Measurements from ENCODE around the gene PHLDA3.
A peak's percentile ranks its signal among the peaks of the same experiment; 100 is the strongest.
"Not testable (repeated sequence)": the region's sequence is repeated elsewhere in the genome, so short reads cannot be mapped to it uniquely, and the experiment has no call there.

Gene PHLDA3

GRCh38 chr1:201482755-201483154, 13.8 kb upstream of the PHLDA3 start:
- H3K9me3 ChIP-seq (ENCODE audit: control insufficient read depth in 1 of 2, low read length in 2 of 2): no peaks in the 10 kb centered on the region
- peaks cover 4 to 38% of the 10 kb centered on the region in 2 donors for H3K4me1 ChIP-seq (ENCODE audit: control insufficient read depth in 1 of 2, insufficient read depth in 2 of 2, low read length in 2 of 2)
- peak overlapping the region; percentile 56 for H3K27ac ChIP-seq (ENCODE audit: low read length)
- no peak overlapping the region for H3K4me3 ChIP-seq (ENCODE audit: low read depth in 1 of 2, low read length in 2 of 2)
- H3K36me3 ChIP-seq (ENCODE audit: control insufficient read depth in 1 of 2, insufficient read depth in 2 of 2, low read length in 2 of 2): peaks cover 35 to 38% of the 10 kb centered on the region in 2 donors
- H3K27me3 ChIP-seq (ENCODE audit: low read depth, low read length): no peaks in the 10 kb centered on the region

GRCh38 chr1:201481761-201482493, 12.9 kb upstream of the PHLDA3 start:
- H3K36me3 ChIP-seq (ENCODE audit: control insufficient read depth in 1 of 2, insufficient read depth in 2 of 2, low read length in 2 of 2): peaks cover 32 to 33% of the 10 kb centered on the region in 2 donors
- peak overlapping the region; percentile 28 to 50 for H3K4me3 ChIP-seq (ENCODE audit: low read depth in 1 of 2, low read length in 2 of 2)
- no peaks in the 10 kb centered on the region for H3K27me3 ChIP-seq (ENCODE audit: low read depth, low read length)
- H3K9me3 ChIP-seq (ENCODE audit: control insufficient read depth in 1 of 2, low read length in 2 of 2): no peaks in the 10 kb centered on the region
- peaks cover 4 to 29% of the 10 kb centered on the region in 2 donors for H3K4me1 ChIP-seq (ENCODE audit: control insufficient read depth in 1 of 2, insufficient read depth in 2 of 2, low read length in 2 of 2)
- H3K27ac ChIP-seq (ENCODE audit: low read length): peak overlapping the region; percentile 56

GRCh38 chr1:201481004-201481380, 12.0 kb upstream of the PHLDA3 start:
- peaks cover 26% of the 10 kb centered on the region in 2 donors for H3K36me3 ChIP-seq (ENCODE audit: control insufficient read depth in 1 of 2, insufficient read depth in 2 of 2, low read length in 2 of 2)
- no peaks in the 10 kb centered on the region for H3K9me3 ChIP-seq (ENCODE audit: control insufficient read depth in 1 of 2, low read length in 2 of 2)
- H3K4me3 ChIP-seq (ENCODE audit: low read depth in 1 of 2, low read length in 2 of 2): peak overlapping the region; percentile 31 to 50
- H3K4me1 ChIP-seq (ENCODE audit: control insufficient read depth in 1 of 2, insufficient read depth in 2 of 2, low read length in 2 of 2): peaks cover 0 to 20% of the 10 kb centered on the region in 2 donors
- H3K27me3 ChIP-seq (ENCODE audit: low read depth, low read length): no peaks in the 10 kb centered on the region
- H3K27ac ChIP-seq (ENCODE audit: low read length): peak overlapping the region; percentile 41

GRCh38 chr1:201480231-201481003, 11.4 kb upstream of the PHLDA3 start:
- peaks cover 20% of the 10 kb centered on the region in 2 donors for H3K36me3 ChIP-seq (ENCODE audit: control insufficient read depth in 1 of 2, insufficient read depth in 2 of 2, low read length in 2 of 2)
- no peaks in the 10 kb centered on the region for H3K27me3 ChIP-seq (ENCODE audit: low read depth, low read length)
- peak overlapping the region; percentile 67 for H3K27ac ChIP-seq (ENCODE audit: low read length)
- no peaks in the 10 kb centered on the region for H3K9me3 ChIP-seq (ENCODE audit: control insufficient read depth in 1 of 2, low read length in 2 of 2)
- H3K4me1 ChIP-seq (ENCODE audit: control insufficient read depth in 1 of 2, insufficient read depth in 2 of 2, low read length in 2 of 2): peaks cover 0 to 15% of the 10 kb centered on the region in 2 donors
- peak overlapping the region; percentile 31 to 50 for H3K4me3 ChIP-seq (ENCODE audit: low read depth in 1 of 2, low read length in 2 of 2)

GRCh38 chr1:201479201-201479730, 10.3 kb upstream of the PHLDA3 start:
- H3K36me3 ChIP-seq (ENCODE audit: control insufficient read depth in 1 of 2, insufficient read depth in 2 of 2, low read length in 2 of 2): peaks cover 9 to 10% of the 10 kb centered on the region in 2 donors
- H3K27ac ChIP-seq (ENCODE audit: low read length): no peak overlapping the region
- no peaks in the 10 kb centered on the region for H3K9me3 ChIP-seq (ENCODE audit: control insufficient read depth in 1 of 2, low read length in 2 of 2)
- no peak overlapping the region for H3K4me3 ChIP-seq (ENCODE audit: low read depth in 1 of 2, low read length in 2 of 2)
- H3K4me1 ChIP-seq (ENCODE audit: control insufficient read depth in 1 of 2, insufficient read depth in 2 of 2, low read length in 2 of 2): peaks cover 0 to 15% of the 10 kb centered on the region in 2 donors
- H3K27me3 ChIP-seq (ENCODE audit: low read depth, low read length): no peaks in the 10 kb centered on the region

- not testable (repeated sequence) for H3K27ac ChIP-seq (ENCODE audit: low read length); H3K27me3 ChIP-seq (ENCODE audit: low read depth, low read length); H3K36me3 ChIP-seq (ENCODE audit: control insufficient read depth in 1 of 2, insufficient read depth in 2 of 2, low read length in 2 of 2); H3K4me3 ChIP-seq (ENCODE audit: low read depth in 1 of 2, low read length in 2 of 2); H3K9me3 ChIP-seq (ENCODE audit: control insufficient read depth in 1 of 2, low read length in 2 of 2)
- H3K4me1 ChIP-seq (ENCODE audit: control insufficient read depth in 1 of 2, insufficient read depth in 2 of 2, low read length in 2 of 2): peaks cover 0 to 15% of the 10 kb centered on the region in 2 donors
These were observed 9.7 kb upstream of the PHLDA3 start for GRCh38 chr1:201478666-201479065.

- Histone ChIP-seq H3K4me3 (ENCODE audit: low read depth in 1 of 2, low read length in 2 of 2) (no peak overlapping the region), H3K36me3 (ENCODE audit: control insufficient read depth in 1 of 2, insufficient read depth in 2 of 2, low read length in 2 of 2) (no peaks in the 10 kb centered on the region), H3K9me3 (ENCODE audit: control insufficient read depth in 1 of 2, low read length in 2 of 2) (no peaks in the 10 kb centered on the region), H3K27me3 (ENCODE audit: low read depth, low read length) (no peaks in the 10 kb centered on the region), H3K4me1 (ENCODE audit: control insufficient read depth in 1 of 2, insufficient read depth in 2 of 2, low read length in 2 of 2) (peaks cover 0 to 10% of the 10 kb centered on the region in 2 donors), H3K27ac (ENCODE audit: low read length) (no peak overlapping the region)
These were observed 7.8 kb upstream of the PHLDA3 start for GRCh38 chr1:201476670-201477344.

- no peaks in the 10 kb centered on the region for H3K36me3 ChIP-seq (ENCODE audit: control insufficient read depth in 1 of 2, insufficient read depth in 2 of 2, low read length in 2 of 2)
- H3K9me3 ChIP-seq (ENCODE audit: control insufficient read depth in 1 of 2, low read length in 2 of 2): no peaks in the 10 kb centered on the region
- no peaks in the 10 kb centered on the region for H3K27me3 ChIP-seq (ENCODE audit: low read depth, low read length)
- no peak overlapping the region for H3K4me3 ChIP-seq (ENCODE audit: low read depth in 1 of 2, low read length in 2 of 2)
- peaks cover 0 to 3% of the 10 kb centered on the region in 2 donors for H3K4me1 ChIP-seq (ENCODE audit: control insufficient read depth in 1 of 2, insufficient read depth in 2 of 2, low read length in 2 of 2)
- H3K27ac ChIP-seq (ENCODE audit: low read length): no peak overlapping the region
These were observed 7.1 kb upstream of the PHLDA3 start for GRCh38 chr1:201475915-201476669.

- Histone ChIP-seq H3K27ac (ENCODE audit: low read length) (no peak overlapping the region), H3K4me3 (ENCODE audit: low read depth in 1 of 2, low read length in 2 of 2) (no peak overlapping the region), H3K4me1 (ENCODE audit: control insufficient read depth in 1 of 2, insufficient read depth in 2 of 2, low read length in 2 of 2) (no peaks in the 10 kb centered on the region), H3K9me3 (ENCODE audit: control insufficient read depth in 1 of 2, low read length in 2 of 2) (no peaks in the 10 kb centered on the region), H3K36me3 (ENCODE audit: control insufficient read depth in 1 of 2, insufficient read depth in 2 of 2, low read length in 2 of 2) (no peaks in the 10 kb centered on the region), H3K27me3 (ENCODE audit: low read depth, low read length) (no peaks in the 10 kb centered on the region)
These were observed 6.1 kb upstream of the PHLDA3 start for GRCh38 chr1:201475130-201475529.

- no peak overlapping the region for H3K4me3 ChIP-seq (ENCODE audit: low read depth in 1 of 2, low read length in 2 of 2)
- H3K9me3 ChIP-seq (ENCODE audit: control insufficient read depth in 1 of 2, low read length in 2 of 2): no peaks in the 10 kb centered on the region
- peaks cover 0 to 8% of the 10 kb centered on the region in 2 donors for H3K4me1 ChIP-seq (ENCODE audit: control insufficient read depth in 1 of 2, insufficient read depth in 2 of 2, low read length in 2 of 2)
- no peaks in the 10 kb centered on the region for H3K27me3 ChIP-seq (ENCODE audit: low read depth, low read length)
- H3K36me3 ChIP-seq (ENCODE audit: control insufficient read depth in 1 of 2, insufficient read depth in 2 of 2, low read length in 2 of 2): no peaks in the 10 kb centered on the region
- H3K27ac ChIP-seq (ENCODE audit: low read length): no peak overlapping the region
These were observed 4.3 kb upstream of the PHLDA3 start for GRCh38 chr1:201473296-201473695.
